Testis (tissue), 3 donors: ENCODE data around the gene RNGTT. TPM values are rescaled to one million over a fixed set of nuclear protein-coding genes. Genes with fewer than 3 reads are reported as not detected.

Experiments
- DNase-seq: peaks from one replicate; pipeline ENCODE4 v3.0.0-alpha.2; 2019
- H3K27ac ChIP-seq, 2 donors: fragments of 200-600 bp; sonication (generic); one replicate each; pipeline ENCODE4 v1.5.1; 2019
- H3K27me3 ChIP-seq: fragments of 200-600 bp; sonication (generic); one replicate; pipeline ENCODE4 v1.5.1; 2019
- H3K36me3 ChIP-seq: fragments of 200-600 bp; sonication (generic); one replicate; pipeline ENCODE4 v1.5.1; 2017; ENCODE audit warnings: low read depth; ENCODE audit errors: missing control alignments
- H3K4me1 ChIP-seq: fragments of 200-600 bp; sonication (generic); one replicate; pipeline ENCODE4 v1.5.1; 2019
- H3K4me3 ChIP-seq, 2 donors: fragments of 200-600 bp; sonication (generic); one replicate each; pipeline ENCODE4 v1.5.1; 2017 to 2019
- H3K9me3 ChIP-seq: fragments of 200-600 bp; sonication (generic); one replicate; pipeline ENCODE4 v1.5.1; 2017
- POLR2A ChIP-seq: fragments of 450-650 bp; IDR thresholded peaks from one replicate; pipeline ENCODE4 v1.6.1; 2017; ENCODE audit warnings: antibody characterized with exemption, mild to moderate bottlenecking, moderate library complexity
- WGBS, 2 donors: methylation state at CpG; one replicate each; pipeline ENCODE4 v1.1.5; 2018; 5-methylcytosine and 5-hydroxymethylcytosine counted together
- intact Hi-C: fragments of 100-400 bp; cut with DNase I; formaldehyde crosslinking; loops from one replicate; pipeline ENCODE4 v1.15.1; 2023; ENCODE audit warnings: low total_unique reads
- polyA plus RNA-seq: library from polyadenylated mRNA; stranded (reverse); fragments of 350-450 nt; fragmentation: Illumina TruSeq; extraction: RNeasy Lipid Tissue Mini Kit (QIAGEN cat#74804); gene quantifications from one replicate; pipeline ENCODE4 v1.2.3, GENCODE V29; 2014; ENCODE audit warnings: low read depth, low replicate concordance; ENCODE audit not compliant: insufficient read depth
- total RNA-seq, 2 donors: library from RNA; depleted of rRNA; stranded (reverse); fragments of >200 nt; gene quantifications; one replicate each; pipeline ENCODE4 v1.2.3, GENCODE V29; 2016
- TF ChIP-seq, protein P1 (sequence below), 3 experiments: fragments of 450-650 bp in 2 of 3; fragments of 200-600 bp in 1 of 3; sonication (generic) in 1 of 3; IDR thresholded peaks; one replicate each; pipeline ENCODE4 v1.5.1; 2016 to 2019; ENCODE audit warnings: antibody characterized with exemption in 3 of 3, mild to moderate bottlenecking in 2 of 3, moderate library complexity in 1 of 3

RNGTT gene
- total and polyA plus RNA-seq, 3 donors from 2014 or later, result 19.4 to 27.0 (median 22.1) TPM

DNA sequence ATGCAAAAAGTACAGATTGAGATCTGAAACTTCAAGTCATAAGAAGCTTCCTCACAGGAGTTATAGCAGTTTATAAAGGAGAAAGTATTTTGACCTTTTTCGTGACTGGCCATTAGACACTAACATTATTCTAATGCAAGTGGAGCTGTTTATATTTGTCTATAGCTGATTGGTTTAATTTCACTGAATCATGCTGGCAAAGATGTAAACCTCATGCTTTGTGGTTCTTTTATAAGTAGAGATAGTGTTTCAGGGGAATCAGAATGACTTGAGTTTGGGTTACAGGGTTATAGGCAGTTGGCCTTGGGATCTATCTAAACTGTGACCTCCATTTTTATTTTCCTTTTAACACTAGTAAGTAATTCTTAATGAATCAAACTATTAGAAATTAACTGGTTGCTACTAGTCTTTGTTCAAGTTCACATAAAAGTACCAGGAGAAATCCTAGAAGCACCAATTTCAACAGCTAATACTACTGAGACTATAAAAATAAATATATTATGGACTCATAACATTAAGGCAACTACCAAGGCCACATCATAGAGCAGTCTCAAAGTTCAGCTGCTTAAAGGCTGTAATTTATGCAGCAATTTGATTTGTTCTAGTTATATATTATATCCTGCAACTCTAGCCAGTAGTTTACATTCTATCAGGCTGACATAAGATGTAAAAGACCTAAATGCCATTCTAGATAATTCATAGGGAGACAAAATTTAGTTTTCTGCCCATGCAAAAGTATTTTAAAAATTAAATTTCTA lies 94.0 kb downstream of the RNGTT start:
- Histone ChIP-seq H3K9me3 (no peaks in the 10 kb centered on the region), H3K4me1 (no peaks in the 10 kb centered on the region), H3K27me3 (no peaks in the 10 kb centered on the region), H3K36me3 (no peaks in the 10 kb centered on the region), H3K27ac (no peak overlapping the region), H3K4me3 (no peak overlapping the region)
- TF ChIP-seq POLR2A, result no peak
- TF ChIP-seq, protein P1, sequence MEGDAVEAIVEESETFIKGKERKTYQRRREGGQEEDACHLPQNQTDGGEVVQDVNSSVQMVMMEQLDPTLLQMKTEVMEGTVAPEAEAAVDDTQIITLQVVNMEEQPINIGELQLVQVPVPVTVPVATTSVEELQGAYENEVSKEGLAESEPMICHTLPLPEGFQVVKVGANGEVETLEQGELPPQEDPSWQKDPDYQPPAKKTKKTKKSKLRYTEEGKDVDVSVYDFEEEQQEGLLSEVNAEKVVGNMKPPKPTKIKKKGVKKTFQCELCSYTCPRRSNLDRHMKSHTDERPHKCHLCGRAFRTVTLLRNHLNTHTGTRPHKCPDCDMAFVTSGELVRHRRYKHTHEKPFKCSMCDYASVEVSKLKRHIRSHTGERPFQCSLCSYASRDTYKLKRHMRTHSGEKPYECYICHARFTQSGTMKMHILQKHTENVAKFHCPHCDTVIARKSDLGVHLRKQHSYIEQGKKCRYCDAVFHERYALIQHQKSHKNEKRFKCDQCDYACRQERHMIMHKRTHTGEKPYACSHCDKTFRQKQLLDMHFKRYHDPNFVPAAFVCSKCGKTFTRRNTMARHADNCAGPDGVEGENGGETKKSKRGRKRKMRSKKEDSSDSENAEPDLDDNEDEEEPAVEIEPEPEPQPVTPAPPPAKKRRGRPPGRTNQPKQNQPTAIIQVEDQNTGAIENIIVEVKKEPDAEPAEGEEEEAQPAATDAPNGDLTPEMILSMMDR (IDR thresholded peaks at IDR 0.05), result no peak
- DNase-seq, result no peak
- intact Hi-C loops, result no loop called here
- 92% methylated on average over 1 of the region's 1 CpG for WGBS, 2 donors

DNA sequence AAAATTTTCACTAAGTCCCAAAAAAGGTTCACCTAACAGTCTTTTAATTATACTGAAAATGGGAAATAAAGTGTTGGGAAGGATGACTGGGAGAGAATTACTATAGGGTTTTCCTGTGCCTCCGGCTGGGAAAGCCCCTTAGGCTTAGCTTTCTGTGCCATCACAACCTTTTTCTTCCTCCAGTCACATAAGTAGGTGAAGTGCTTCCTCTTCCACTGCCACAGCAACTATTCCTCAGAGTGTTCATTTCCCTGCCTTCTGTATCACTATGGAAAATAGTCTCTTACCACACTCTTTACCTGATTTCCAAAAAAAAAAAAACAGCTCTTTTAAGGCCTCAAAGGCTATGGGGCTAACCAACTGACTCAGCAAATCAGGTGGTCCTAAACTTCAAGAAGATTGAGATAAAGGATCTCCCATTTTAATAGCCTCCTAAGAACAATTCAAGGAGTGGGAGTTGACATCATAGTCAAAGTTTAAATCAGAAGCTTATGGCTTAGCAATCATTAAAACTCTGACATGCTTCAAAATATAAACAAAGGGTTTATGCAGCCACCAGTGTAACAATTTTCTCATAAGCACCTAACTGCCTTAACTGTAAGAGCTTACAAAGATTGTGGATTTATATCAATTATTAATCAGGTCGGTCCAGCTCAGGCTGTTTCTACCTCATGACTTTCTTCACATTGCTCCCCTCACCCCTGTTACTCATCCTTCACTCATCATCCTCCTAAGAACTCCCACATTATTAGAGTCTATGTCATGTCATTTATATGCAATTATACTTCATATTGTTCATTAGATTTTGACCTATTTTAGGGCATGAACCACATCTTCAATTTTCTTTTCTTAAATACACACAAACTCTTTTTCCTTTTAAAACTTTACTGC lies 95.3 kb downstream of the RNGTT start:
- 80 to 83% methylated on average over 2 of the region's 2 CpGs for WGBS, 2 donors
- TF ChIP-seq POLR2A, result no peak
- TF ChIP-seq, protein P1 (IDR thresholded peaks at IDR 0.05), result no peak
- H3K36me3 ChIP-seq, result no peaks in the 10 kb centered on the region
- H3K4me1 ChIP-seq, result no peaks in the 10 kb centered on the region
- no peak for DNase-seq
- no peaks in the 10 kb centered on the region for H3K9me3 ChIP-seq
- no peak overlapping the region for H3K27ac ChIP-seq
- intact Hi-C loops, result no loop called here
- H3K4me3 ChIP-seq, result no peak overlapping the region
- no peaks in the 10 kb centered on the region for H3K27me3 ChIP-seq

DNA sequence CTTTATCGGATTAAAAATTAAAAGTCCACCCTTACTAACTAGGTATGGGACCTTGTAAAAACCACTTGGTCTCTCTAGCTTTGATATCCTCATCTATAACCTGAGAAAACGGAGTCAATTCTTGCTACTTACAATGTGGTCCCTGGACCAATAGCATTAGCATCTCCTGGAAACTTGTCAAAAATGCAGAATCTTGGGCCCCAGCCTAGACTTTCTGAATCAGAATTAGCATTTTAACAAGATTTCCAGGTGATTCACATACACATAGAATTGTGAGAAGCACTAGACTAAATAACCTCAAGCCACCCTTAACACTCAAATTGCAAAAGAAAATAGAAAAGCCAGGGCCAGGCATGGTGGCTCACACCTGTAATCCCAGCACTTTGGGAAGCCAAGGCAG lies 96.6 kb downstream of the RNGTT start:
- Histone ChIP-seq H3K4me1 (no peaks in the 10 kb centered on the region), H3K36me3 (no peaks in the 10 kb centered on the region), H3K9me3 (no peaks in the 10 kb centered on the region), H3K4me3 (no peak overlapping the region), H3K27me3 (no peaks in the 10 kb centered on the region), H3K27ac (no peak overlapping the region)
- TF ChIP-seq, protein P1 (IDR thresholded peaks at IDR 0.05), result no peak
- no peak for TF ChIP-seq POLR2A
- DNase-seq, result no peak
- intact Hi-C loops, result no loop called here
- WGBS, 2 donors, result 96 to 98% methylated on average over 2 of the region's 2 CpGs

DNA sequence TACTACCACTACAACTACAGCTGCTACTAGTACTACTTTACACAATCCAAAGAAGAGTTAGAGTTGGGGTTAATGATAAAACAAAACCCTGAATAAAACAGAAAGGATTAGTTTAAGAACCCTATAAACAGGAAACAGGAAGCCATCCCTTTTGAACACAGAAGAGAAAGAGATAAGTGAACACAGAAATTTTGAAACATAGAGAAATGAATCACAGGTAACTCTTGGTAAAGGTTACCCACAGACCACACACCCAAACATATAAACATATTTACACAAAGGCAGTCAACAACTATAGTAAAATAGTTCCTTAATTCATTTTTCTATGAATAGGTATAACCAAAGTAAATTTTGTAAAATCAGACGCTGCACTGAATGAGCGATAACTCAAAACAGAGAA lies 98.1 kb downstream of the RNGTT start:
- no peaks in the 10 kb centered on the region for H3K9me3 ChIP-seq
- no peak overlapping the region for H3K27ac ChIP-seq
- no peaks in the 10 kb centered on the region for H3K27me3 ChIP-seq
- TF ChIP-seq POLR2A, result no peak
- TF ChIP-seq, protein P1 (IDR thresholded peaks at IDR 0.05), result no peak
- intact Hi-C loops, result no loop called here
- WGBS, 2 donors, result 97% methylated on average over 2 of the region's 2 CpGs
- H3K4me1 ChIP-seq, result no peaks in the 10 kb centered on the region
- DNase-seq, result no peak
- H3K36me3 ChIP-seq, result no peaks in the 10 kb centered on the region
- H3K4me3 ChIP-seq, result no peak overlapping the region
